Measurements from ENCODE around the gene TPM4.
"Not testable (repeated sequence)": the region's sequence is repeated elsewhere in the genome, so short reads cannot be mapped to it uniquely, and the experiment has no call there.

Gene TPM4

DNA sequence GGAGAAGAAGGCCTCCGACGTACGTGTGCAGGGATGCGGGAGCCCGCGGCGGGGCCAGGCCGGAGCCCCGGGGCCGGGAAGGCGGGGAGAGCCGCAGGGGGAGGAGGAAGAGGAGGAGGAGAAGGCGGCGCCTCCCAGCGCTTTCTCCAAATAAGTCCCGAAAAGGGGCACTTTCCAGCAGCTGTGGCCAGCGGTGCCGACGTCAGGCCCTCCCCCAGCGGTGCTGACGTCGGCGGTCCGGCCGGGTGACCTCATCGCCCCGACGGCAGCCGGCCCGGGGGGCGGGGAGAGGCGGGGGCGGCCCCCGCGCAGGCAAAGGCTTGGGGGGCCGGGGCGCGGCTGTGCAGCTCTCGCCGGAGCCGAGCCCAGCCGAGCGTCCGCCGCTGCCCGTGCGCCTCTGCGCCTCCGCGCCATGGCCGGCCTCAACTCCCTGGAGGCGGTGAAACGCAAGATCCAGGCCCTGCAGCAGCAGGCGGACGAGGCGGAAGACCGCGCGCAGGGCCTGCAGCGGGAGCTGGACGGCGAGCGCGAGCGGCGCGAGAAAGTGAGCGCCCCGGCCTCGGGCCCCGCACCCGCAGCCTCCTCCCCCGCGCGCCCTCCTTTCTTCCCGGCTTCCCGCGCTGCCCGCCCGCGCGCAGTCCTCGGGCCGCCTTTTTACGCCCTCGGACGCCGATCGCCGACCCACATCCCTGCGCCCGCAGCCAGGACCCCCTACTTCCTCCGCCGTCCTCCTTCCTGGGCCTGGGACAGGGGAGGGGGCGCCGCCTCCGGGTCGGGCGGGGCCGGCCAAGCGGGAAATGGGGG is at the start of gene TPM4:
Gene TPM4, plus strand, starts transcription at position 342 of the 804 bp plus-strand sequence. Its CDS starts 71 bp downstream, at position 413.
- peak within 1 kb of the TSS; percentile 98 for H3K4me3 ChIP-seq (ENCODE audit: low read depth, low read length)
- no peak for TF ChIP-seq CTCF (IDR thresholded peaks at IDR 0.05; ENCODE audit: low read depth, low read length)

GRCh38 chr19:16026756-16027155 is 49.5 kb upstream of the TPM4 start:
- H3K4me3 ChIP-seq (ENCODE audit: low read depth, low read length), result no peak overlapping the region
- TF ChIP-seq CTCF (IDR thresholded peaks at IDR 0.05; ENCODE audit: low read depth, low read length), result no peak

- H3K4me3 ChIP-seq (ENCODE audit: low read depth, low read length), result no peak overlapping the region
- TF ChIP-seq CTCF (IDR thresholded peaks at IDR 0.05; ENCODE audit: low read depth, low read length), result no peak
These were observed 48.8 kb upstream of the TPM4 start for GRCh38 chr19:16027528-16027927.

- not testable (repeated sequence) for H3K4me3 ChIP-seq (ENCODE audit: low read depth, low read length)
These were observed 46.1 kb upstream of the TPM4 start for GRCh38 chr19:16030155-16030554.

DNA sequence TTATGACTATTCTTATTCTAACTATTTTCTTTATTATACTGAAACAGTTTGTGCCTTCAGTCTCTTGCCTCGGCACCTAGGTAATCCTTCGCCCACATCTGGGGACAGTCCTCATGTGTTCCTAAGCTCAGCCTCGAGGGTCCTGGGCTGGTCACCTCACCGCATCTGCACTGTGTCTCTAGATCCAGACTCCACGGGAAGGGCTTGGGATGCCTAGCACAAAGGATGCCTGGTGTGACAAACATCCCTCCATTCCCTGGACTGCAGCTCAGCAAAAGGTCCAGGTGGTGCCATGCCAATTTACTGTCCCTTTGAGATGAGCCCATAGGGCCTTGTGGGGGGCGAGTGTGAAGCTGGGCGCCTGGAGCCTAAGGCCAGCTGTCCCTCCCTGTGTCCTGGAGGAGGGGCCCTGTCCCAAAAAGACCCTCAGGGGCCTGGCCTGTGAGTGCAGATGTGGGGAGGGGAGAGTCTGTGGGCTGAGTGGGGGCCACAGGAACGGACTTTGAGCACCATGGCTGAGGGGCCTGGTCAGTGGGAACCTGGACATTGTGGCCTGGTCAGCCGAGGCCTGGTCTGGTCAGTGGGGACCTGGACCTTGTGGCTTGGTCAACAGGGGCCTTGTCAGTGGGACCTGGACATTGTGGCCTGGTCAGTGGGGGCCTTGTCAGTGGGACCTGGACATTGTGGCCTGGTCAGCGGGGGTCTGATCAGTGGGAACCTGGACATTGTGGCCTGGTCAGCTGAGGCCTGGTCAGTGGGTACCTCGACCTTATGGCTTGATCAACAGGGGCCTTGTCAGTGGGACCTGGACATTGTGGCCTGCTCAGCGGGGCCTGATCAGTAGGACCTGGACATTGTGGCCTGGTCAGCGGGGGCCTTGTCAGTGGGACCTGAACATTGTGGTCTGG is 45.1 kb upstream of the TPM4 start:
- TF ChIP-seq CTCF (IDR thresholded peaks at IDR 0.05; ENCODE audit: low read depth, low read length), result no peak
- H3K4me3 ChIP-seq (ENCODE audit: low read depth, low read length), result no peak overlapping the region

DNA sequence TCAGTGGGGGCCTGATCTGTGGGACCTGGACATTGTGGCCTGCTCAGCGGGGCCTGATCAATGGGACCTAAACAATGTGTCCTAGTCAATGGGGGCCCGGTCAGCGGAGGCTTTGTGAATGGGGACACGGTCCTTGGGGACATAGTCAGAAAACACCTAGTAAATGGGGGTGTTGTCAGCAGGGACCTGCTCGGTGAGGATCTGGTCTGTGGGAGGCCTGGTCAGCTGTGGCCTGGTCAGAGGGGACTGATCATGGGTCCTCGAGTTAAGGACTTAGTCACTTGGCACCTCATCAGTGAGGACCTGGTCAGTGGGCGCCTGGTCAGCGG is 44.5 kb upstream of the TPM4 start:
- no peak overlapping the region for H3K4me3 ChIP-seq (ENCODE audit: low read depth, low read length)
- no peak for TF ChIP-seq CTCF (IDR thresholded peaks at IDR 0.05; ENCODE audit: low read depth, low read length)

- TF ChIP-seq CTCF (IDR thresholded peaks at IDR 0.05; ENCODE audit: low read depth, low read length), result no peak
- H3K4me3 ChIP-seq (ENCODE audit: low read depth, low read length), result no peak overlapping the region
These were observed 43.7 kb upstream of the TPM4 start for GRCh38 chr19:16032509-16033135.
